ENCODE results near the gene ZSCAN21.
A peak's percentile ranks its signal among the peaks of the same experiment; 100 is the strongest.

The ZSCAN21 gene

DNA sequence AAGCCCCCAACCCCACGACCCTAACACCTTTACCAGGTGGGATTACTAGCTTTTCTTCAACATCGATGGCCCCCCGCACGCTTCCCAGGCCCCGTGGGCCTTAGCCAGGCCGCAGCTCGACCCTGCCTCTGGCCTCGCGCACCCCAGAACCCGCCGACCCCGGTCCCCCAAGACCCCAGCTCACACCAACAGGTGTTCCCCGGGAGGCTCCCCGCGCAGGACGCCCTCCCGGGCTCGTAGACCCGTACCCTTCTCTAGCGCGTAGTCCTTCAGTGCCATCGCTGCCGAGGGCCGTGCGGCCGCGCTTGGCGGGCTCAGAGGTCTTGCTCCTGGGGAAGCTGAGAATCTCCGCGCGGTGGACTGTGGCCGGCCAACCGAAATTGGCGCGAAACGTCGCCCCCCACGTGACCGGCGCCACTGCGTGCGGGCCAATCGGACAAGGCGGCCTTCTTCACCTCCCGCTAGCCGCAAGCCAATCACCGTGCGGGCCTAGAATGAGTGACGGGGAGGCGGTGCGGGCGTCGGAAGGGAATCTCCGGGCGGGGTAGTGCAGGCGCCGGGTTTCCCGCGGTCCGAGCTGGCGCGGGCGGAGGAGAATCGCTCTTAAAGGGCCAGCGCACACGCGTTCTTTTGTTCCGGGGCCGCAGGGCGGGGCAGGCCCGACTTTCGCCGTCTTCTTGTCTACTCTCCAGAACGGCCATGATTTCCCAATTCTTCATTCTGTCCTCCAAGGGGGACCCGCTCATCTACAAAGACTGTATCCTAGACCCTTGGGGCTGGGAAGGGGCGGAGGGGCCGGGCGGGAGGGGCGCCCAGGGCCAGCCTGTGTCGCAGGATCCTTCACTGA is 51.7 kb downstream of the ZSCAN21 start, which contains the start of the genes AP4M1 and MCM7:
Gene AP4M1, plus strand, starts transcription at position 628 of the 847 bp plus-strand sequence. Its CDS starts 72 bp downstream, at position 700.
Gene MCM7, minus strand, starts transcription at position 382 of the 847 bp plus-strand sequence. Its CDS starts 103 bp downstream, at position 279.
- DNase-seq = peak; percentile 100

DNA sequence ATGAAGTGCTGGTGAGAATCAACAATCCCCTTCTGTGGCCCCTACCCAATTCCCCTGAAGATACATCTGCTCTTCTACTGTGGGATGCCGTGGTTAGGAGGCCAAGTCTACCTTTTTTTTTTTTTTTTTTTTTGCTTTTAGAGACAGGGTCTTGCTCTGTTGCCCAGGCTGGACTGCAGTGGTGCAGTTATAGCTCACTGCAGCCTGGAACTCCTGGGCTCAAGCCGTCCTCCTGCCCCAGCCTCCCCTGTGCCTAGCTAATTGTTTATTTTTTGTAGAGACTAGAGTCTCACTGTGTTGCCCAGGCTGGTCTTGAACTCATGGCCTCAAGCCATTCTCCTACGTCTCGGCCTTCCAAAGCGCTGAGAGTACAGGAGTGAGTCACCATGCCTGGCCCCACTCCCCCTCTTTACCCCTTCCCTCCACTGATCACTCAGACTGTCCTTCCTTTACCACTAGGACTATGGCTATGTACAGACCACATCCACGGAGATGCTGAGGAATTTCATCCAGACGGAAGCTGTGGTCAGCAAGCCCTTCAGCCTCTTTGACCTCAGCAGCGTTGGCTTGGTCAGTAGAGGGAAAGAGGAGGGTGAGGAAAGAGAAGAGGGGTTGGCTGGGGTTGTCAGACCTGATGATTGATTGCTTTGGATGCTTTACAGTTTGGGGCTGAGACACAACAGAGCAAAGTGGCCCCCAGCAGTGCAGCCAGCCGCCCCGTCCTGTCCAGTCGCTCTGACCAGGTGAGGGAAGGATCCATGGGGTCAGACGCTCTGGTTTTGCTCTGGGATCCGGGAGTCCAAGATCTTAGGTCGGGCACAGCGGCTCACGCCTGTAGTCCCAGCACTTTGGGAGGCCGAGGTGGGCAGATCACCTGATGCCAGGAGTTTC is 53.6 kb downstream of the ZSCAN21 start:
- peak; percentile 53 for DNase-seq

DNA sequence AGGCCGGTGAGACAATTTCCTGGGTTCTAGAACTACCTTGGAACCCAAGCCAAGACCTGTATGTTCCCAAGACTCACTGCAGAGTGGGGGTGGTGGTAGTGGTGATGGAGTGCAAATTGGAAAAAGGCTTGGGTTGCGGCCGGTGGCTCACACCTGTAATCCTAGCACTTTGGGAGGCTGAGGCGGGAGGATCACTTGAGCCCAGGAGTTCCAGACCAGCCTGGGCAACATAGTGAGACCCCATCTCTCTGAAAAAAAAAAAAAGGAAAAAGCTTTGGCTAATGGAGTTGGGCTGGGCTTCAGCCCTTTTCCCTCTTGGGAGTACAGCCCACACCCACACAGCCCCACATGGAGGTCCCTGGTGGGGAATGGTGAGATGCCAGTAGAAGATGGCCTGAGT is 56.0 kb downstream of the ZSCAN21 start:
- DNase-seq = no peak

DNA sequence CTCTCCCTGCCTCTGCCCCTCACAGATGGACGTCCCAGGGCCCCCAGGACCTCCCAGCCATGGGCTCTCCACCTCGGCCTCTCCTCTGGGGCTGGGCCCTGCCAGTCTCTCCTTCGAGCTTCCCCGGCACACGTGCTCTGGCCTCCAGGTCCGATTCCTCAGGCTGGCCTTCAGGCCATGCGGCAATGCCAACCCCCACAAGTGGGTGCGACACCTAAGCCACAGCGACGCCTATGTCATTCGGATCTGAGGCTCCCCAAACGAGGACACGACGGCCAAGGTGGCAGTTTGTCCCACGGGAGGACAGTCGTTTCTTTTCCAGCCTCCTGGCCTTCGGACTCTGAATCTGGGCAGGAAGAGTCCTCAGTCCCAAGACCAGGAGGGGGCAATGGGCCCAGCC is 57.1 kb downstream of the ZSCAN21 start:
- no peak for DNase-seq

DNA sequence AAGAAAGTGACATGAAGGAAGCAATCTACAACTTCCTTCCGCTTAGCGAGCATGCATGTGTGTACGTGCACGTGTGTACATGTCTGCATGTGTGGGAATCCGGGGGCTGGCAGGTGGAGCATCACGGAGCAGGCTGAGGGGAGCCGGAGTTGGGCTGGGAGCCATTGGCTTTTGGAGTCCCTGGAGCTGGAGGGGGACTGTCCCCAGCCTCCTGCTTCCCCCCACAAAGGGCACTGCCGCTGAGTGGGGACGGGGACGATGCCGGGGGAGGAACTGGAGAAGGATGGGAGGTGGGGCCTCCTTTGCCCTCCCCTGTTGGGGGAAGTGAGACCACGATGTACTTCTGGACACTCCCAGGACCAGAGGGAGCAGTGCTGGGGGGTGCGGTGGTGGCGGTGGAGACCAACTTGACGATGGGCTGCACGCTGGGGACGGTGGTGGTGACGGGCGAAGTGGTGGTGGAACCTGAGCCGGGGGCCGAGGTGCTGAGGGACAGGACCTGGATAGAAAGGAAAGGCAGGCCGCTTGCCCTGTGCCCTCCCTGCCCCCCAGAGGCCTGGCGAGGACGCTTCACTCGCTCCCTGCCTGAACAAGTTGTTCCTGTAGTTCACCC is 57.7 kb downstream of the ZSCAN21 start:
- no peak for DNase-seq

DNA sequence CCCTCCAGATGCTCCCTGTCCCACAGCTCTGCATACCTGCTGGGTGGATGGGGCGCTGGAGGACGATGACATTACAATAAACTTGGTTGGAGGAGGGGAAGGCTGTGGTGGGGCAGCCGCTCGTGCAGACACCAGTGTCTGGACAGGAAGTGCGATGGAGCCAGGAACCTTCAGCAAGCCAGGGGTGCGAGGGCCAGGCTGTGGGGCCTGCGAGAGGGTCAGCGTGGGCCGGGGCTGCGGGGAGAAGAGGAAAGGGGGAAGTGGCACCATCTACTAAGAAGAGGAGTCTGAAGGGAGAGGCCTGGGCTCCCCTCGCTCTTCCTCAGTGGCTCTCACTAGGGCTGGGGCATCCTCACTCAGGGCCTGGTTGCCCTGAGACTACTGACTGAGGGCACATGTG is 58.3 kb downstream of the ZSCAN21 start:
- no peak for DNase-seq

DNA sequence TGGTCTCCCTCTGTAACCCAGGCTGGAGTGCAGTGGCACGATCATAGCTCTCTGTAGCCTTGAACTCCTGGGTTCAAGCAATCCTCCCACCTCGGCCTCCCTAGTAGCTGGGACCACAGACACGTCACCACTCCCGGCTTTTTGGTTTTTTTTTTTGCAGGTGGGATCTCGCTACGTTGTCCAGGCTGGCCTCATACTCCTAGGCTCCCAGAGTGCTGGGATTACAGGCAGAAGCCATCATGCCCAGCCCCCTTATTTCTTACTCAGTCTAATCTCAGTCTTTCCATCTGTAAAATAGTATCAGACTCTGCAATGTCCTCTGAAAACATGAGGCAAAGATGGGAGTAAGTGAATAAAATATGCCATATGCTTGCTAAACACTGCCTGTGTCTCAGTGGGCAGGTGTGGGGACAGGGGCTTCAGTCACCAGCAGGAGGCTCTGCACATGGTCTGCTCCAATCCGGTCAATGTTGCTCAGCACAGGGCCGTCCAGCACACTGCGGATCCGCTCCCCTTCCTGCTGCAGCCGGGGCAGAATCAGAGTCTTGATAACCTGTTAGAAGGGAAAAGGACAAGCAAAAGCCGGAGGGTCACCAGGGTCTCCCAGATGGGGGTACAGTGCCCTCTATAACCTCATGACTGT is 60.1 kb downstream of the ZSCAN21 start:
- no peak for DNase-seq

DNA sequence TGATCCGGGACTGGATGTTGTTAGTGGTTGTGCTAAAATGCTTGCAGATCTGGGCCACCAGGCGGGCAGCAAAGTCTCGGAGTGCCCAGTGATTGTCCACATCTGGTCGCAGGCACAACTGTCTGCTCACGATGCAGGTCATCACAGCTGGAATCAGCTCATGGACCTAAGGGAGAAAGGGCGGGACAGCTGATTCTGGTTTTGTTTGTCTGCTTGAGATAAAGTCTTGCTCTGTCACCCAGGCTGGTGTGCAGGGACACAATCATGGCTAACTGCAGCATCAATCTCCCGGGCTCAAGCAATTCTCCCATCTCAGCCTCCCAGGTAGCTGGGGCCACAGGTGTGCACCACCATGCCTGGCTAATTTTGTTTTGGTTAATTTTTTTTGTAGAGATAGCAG is 61.6 kb downstream of the ZSCAN21 start:
- no peak for DNase-seq

DNA sequence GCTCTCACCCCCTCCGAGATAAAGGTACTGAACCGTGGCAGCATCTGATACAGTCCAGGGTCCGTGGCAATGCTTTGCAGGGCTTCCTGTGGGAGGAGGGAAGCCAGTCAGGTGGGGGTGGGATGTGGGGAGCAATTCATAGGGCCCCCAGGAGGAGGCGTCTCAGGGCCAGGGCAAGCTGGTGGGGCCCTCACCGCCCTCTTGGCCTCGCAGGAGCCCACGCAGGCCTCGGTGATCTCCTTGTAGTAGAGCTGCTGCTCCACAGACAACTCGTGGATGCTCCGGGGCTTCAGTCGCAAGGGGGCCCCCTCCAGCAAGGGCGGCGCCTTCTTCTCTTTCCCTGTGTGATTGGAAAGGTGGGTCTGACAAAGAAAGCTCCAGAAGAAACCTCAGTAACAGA is 62.3 kb downstream of the ZSCAN21 start:
- DNase-seq = no peak

All from fibroblast of skin of abdomen (primary cell).